Keratinocyte (primary cell): ENCODE results near the gene PSMD14. TPM values are rescaled to one million over a fixed set of nuclear protein-coding genes. Genes with fewer than 3 reads are reported as not detected.

ENCODE experiments used
- DNase-seq: peaks from one replicate; pipeline ENCODE4 v3.0.0-alpha.2; 2011; ENCODE audit warnings: low read depth, missing footprints, low spot score
- FAIRE-seq: peaks from 2 replicates; lab custom pipeline; 2011; peaks lifted over from hg19 to GRCh38; lab: Jason Lieb, UNC
- H2AFZ ChIP-seq: 2 replicates; pipeline ENCODE4 v1.6.0; 2012; ENCODE audit warnings: low read length, control low read depth, inconsistent platforms; ENCODE audit not compliant: control insufficient read depth
- H3K27ac ChIP-seq: 2 replicates; pipeline ENCODE4 v1.5.1; 2011; ENCODE audit warnings: low read length; ENCODE audit not compliant: control insufficient read depth, insufficient read depth
- H3K27me3 ChIP-seq: 3 replicates; pipeline ENCODE4 v1.6.0; 2011; ENCODE audit warnings: low read length; ENCODE audit not compliant: control insufficient read depth, insufficient read depth; ENCODE audit errors: extremely low read depth
- H3K36me3 ChIP-seq, 2 experiments: 2 replicates in 1 of 2; 3 replicates in 1 of 2; pipeline ENCODE4 v1.5.1; 2011; ENCODE audit warnings: low read length in 2 of 2, mild to moderate bottlenecking in 1 of 2; ENCODE audit not compliant: control insufficient read depth in 2 of 2, insufficient read depth in 2 of 2; ENCODE audit errors: extremely low read depth in 1 of 2
- H3K4me1 ChIP-seq: 3 replicates; pipeline ENCODE4 v1.5.1; 2011; ENCODE audit warnings: low read length; ENCODE audit not compliant: control insufficient read depth, insufficient read depth; ENCODE audit errors: extremely low read depth
- H3K4me2 ChIP-seq: 3 replicates; pipeline ENCODE4 v1.6.0; 2011; ENCODE audit warnings: low read depth, low read length; ENCODE audit not compliant: control insufficient read depth, insufficient read depth; ENCODE audit errors: extremely low read depth
- H3K4me3 ChIP-seq, 3 experiments: fragments of 200-600 bp in 1 of 3; sonication (generic) in 1 of 3; 2 replicates in 2 of 3; 3 replicates in 1 of 3; pipeline ENCODE4 v1.5.1; 2011 to 2016; ENCODE audit warnings: low read length in 3 of 3, mild to moderate bottlenecking in 3 of 3, control low read depth in 2 of 3, inconsistent platforms in 1 of 3, low read depth in 1 of 3, mixed read lengths in 1 of 3, mixed run types in 1 of 3, moderate library complexity in 1 of 3; ENCODE audit not compliant: control insufficient read depth in 2 of 3, insufficient read depth in 2 of 3; ENCODE audit errors: extremely low read depth in 1 of 3
- H3K79me2 ChIP-seq: 2 replicates; pipeline ENCODE4 v1.6.0; 2012; ENCODE audit warnings: low read length; ENCODE audit not compliant: control insufficient read depth, insufficient read depth
- H3K9ac ChIP-seq: 3 replicates; pipeline ENCODE4 v1.6.0; 2011; ENCODE audit warnings: low read length; ENCODE audit not compliant: control insufficient read depth, insufficient read depth; ENCODE audit errors: extremely low read depth
- H3K9me1 ChIP-seq: 3 replicates; pipeline ENCODE4 v1.6.0; 2011; ENCODE audit warnings: low read length; ENCODE audit not compliant: control insufficient read depth, insufficient read depth; ENCODE audit errors: extremely low read depth
- H3K9me3 ChIP-seq: 2 replicates; pipeline ENCODE4 v1.5.1; 2012; ENCODE audit warnings: low read depth, low read length; ENCODE audit not compliant: control insufficient read depth
- H4K20me1 ChIP-seq: 3 replicates; pipeline ENCODE4 v1.6.0; 2011; ENCODE audit warnings: low read length; ENCODE audit not compliant: control insufficient read depth, insufficient read depth; ENCODE audit errors: extremely low read depth
- EZH2 ChIP-seq: IDR thresholded peaks from one replicate; pipeline ENCODE4 v1.6.1; 2012; ENCODE audit warnings: inconsistent platforms, mild to moderate bottlenecking, low read length, moderate library complexity
- dilution Hi-C: fragments of 300-500 bp; cut with MboI; formaldehyde crosslinking; loops from one replicate; pipeline ENCODE4 v1.7.0; 2020; ENCODE audit warnings: low sequenced_read_pairs; ENCODE audit not compliant: extremely low pct_ligation_motif_present
- polyA plus RNA-seq, 5 experiments: library from polyadenylated mRNA; depleted of rRNA in 3 of 5; stranded (reverse) in 3 of 5; stranded (forward) in 1 of 5; unstranded in 1 of 5; fragments of >200 nt; gene quantifications; 1 replicate in 1 of 5; 2 replicates in 3 of 5; 3 replicates in 1 of 5; pipeline versions ENCODE4 v1.2.1 to v1.2.3, GENCODE V29; 2011 to 2012; ENCODE audit warnings: missing spikeins in 2 of 5, low read depth in 1 of 5, low replicate concordance in 1 of 5
- TF ChIP-seq, protein P1 (sequence below), 3 experiments: IDR thresholded peaks in 1 of 3; conservative IDR thresholded peaks in 1 of 3; optimal IDR thresholded peaks in 1 of 3; 2 replicates in 2 of 3; 3 replicates in 1 of 3; pipeline versions ENCODE3 to v1.5.1; 2011; ENCODE audit warnings: low read length in 3 of 3, mild to moderate bottlenecking in 3 of 3, moderate library complexity in 2 of 3, control low read depth in 1 of 3, inconsistent platforms in 1 of 3; ENCODE audit not compliant: insufficient read depth in 2 of 3; ENCODE audit errors: extremely low read depth in 1 of 3

Gene PSMD14
- polyA plus RNA-seq, 1 donor (not counting 4 experiments of a cell fraction or from before 2014, with no cell fraction given): 136 TPM

DNA sequence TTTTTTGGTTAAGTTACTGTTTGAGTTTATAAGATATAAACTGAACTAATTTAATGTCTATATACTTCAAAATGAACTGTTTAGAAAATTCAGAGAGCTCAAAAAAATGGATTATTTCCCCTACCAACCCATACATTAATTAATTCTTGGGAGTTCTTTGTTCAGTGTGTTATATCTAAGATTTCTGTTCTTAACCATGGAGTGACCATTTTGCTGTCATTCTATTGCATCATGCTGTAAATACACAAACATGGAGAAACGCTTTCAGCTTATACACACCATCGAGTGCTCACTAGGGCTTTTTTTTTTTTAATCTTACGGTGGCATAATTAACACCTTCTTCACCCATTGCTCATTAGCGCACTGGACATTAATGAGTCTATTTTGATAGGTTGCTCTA lies 74.5 kb downstream of the PSMD14 start:
- Histone ChIP-seq H3K9ac (no peak overlapping the region), H3K36me3 (no peaks in the 10 kb centered on the region), H3K4me2 (no peak overlapping the region), H3K4me3 (no peak overlapping the region), H4K20me1 (no peaks in the 10 kb centered on the region), H3K9me1 (no peaks in the 10 kb centered on the region), H2AFZ (no peak overlapping the region), H3K27ac (no peak overlapping the region), H3K79me2 (no peaks in the 10 kb centered on the region), H3K4me1 (no peaks in the 10 kb centered on the region), H3K27me3 (no peaks in the 10 kb centered on the region), H3K9me3 (no peaks in the 10 kb centered on the region)
- FAIRE-seq: no peak
- dilution Hi-C loops: no loop called here
- no peak for DNase-seq
- no peak for TF ChIP-seq EZH2
- TF ChIP-seq, protein P1, sequence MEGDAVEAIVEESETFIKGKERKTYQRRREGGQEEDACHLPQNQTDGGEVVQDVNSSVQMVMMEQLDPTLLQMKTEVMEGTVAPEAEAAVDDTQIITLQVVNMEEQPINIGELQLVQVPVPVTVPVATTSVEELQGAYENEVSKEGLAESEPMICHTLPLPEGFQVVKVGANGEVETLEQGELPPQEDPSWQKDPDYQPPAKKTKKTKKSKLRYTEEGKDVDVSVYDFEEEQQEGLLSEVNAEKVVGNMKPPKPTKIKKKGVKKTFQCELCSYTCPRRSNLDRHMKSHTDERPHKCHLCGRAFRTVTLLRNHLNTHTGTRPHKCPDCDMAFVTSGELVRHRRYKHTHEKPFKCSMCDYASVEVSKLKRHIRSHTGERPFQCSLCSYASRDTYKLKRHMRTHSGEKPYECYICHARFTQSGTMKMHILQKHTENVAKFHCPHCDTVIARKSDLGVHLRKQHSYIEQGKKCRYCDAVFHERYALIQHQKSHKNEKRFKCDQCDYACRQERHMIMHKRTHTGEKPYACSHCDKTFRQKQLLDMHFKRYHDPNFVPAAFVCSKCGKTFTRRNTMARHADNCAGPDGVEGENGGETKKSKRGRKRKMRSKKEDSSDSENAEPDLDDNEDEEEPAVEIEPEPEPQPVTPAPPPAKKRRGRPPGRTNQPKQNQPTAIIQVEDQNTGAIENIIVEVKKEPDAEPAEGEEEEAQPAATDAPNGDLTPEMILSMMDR (optimal IDR thresholded peaks at IDR 0.05 in 1 of 3, IDR thresholded peaks at IDR 0.05 in 1 of 3, conservative IDR thresholded peaks at IDR 0.05 in 1 of 3; ENCODE audit: extremely low read depth in 1 of 3, insufficient read depth in 2 of 3, low read length in 3 of 3): no peak

DNA sequence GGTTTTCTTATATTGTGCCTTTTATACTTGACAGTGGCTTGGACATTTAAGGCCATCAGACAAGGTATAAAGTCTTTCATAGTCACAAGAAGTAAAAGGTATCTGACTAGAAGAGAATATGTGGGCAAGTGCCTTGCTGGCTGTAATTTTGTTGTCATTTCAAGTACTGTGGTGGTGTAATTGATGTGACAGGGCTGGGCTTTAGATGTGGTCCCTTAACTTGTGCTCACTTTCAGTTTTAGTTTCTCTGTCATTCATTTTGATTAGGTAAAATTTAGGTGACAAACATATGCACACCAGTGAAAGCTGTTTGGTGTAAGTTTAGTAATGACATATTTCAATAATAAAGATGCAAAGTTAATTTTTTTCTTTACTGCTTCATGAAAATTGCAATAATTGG lies 76.6 kb downstream of the PSMD14 start:
- H2AFZ ChIP-seq: no peak overlapping the region
- no peaks in the 10 kb centered on the region for H3K79me2 ChIP-seq
- dilution Hi-C loops: no loop called here
- H3K9ac ChIP-seq: no peak overlapping the region
- TF ChIP-seq EZH2: no peak
- TF ChIP-seq, protein P1 (optimal IDR thresholded peaks at IDR 0.05 in 1 of 3, IDR thresholded peaks at IDR 0.05 in 1 of 3, conservative IDR thresholded peaks at IDR 0.05 in 1 of 3; ENCODE audit: extremely low read depth in 1 of 3, insufficient read depth in 2 of 3, low read length in 3 of 3): no peak
- DNase-seq (no peak), FAIRE-seq (no peak)
- peaks cover 0 to 1% of the 10 kb centered on the region in 2 experiments for H3K36me3 ChIP-seq
- H3K27me3 ChIP-seq: no peaks in the 10 kb centered on the region
- H3K27ac ChIP-seq: no peak overlapping the region
- H4K20me1 ChIP-seq: no peaks in the 10 kb centered on the region
- no peak overlapping the region for H3K4me2 ChIP-seq
- H3K9me1 ChIP-seq: no peaks in the 10 kb centered on the region
- no peaks in the 10 kb centered on the region for H3K9me3 ChIP-seq
- no peaks in the 10 kb centered on the region for H3K4me1 ChIP-seq
- H3K4me3 ChIP-seq: no peak overlapping the region
